HepG2 (cell line): ENCODE data around the gene XCR1. TPM values are rescaled to one million over a fixed set of nuclear protein-coding genes. Genes with fewer than 3 reads are reported as not detected.

ENCODE experiments used
- ATAC-seq: fragments of 200-7000 bp; cut with Tn5 transposase; 3 replicates; pipeline ENCODE4 v1.9.1; 2020; ENCODE audit warnings: mild to moderate bottlenecking, moderate library complexity
- BruUV-seq: library from RNA; stranded (reverse); fragments of 400-500 nt; replicated peaks from 2 replicates; lab custom pipeline; 2021; lab: Mats Ljungman, UMichigan
- CTCF ChIA-PET: fragments of 300-600 bp; formaldehyde crosslinking; extraction: SDS; loops from one replicate; lab custom pipeline; 2021; ENCODE audit warnings: low total read pairs, inconsistent platforms, low intra/inter-chr PET ratio; lab: Yijun Ruan, JAX
- POLR2A ChIA-PET: fragments of 350-600 bp; sonication (Branson Sonifier 250); formaldehyde crosslinking; loops from one replicate; lab custom pipeline; 2020; ENCODE audit warnings: antibody characterized with exemption, inconsistent platforms; lab: Yijun Ruan, JAX
- DNase-seq: peaks from one replicate; pipeline ENCODE4 v3.0.0-alpha.2; 2015; ENCODE audit warnings: low spot score
- FAIRE-seq: peaks from 3 replicates; lab custom pipeline; 2011; peaks lifted over from hg19 to GRCh38; lab: Jason Lieb, UNC
- H2AFZ ChIP-seq: one replicate; pipeline ENCODE4 v1.6.1; 2011; ENCODE audit warnings: low read length, inconsistent platforms
- H3K27ac ChIP-seq: fragments of 300-600 bp; 3 replicates; pipeline ENCODE4 v1.8.0; 2011; ENCODE audit warnings: mixed run types, mild to moderate bottlenecking, mixed read lengths, low read length, inconsistent platforms; ENCODE audit not compliant: insufficient read depth; ENCODE audit errors: extremely low read length
- H3K27me3 ChIP-seq, 2 experiments: fragments of 200-600 bp in 1 of 2; 2 replicates in 1 of 2; 3 replicates in 1 of 2; pipeline versions ENCODE4 v1.6.0 to v1.8.0; 2011; ENCODE audit warnings: low read length in 2 of 2, mild to moderate bottlenecking in 2 of 2, moderate library complexity in 2 of 2, inconsistent platforms in 1 of 2; ENCODE audit not compliant: insufficient read depth in 2 of 2, control insufficient read depth in 1 of 2
- H3K36me3 ChIP-seq, 2 experiments: fragments of 200-600 bp in 1 of 2; replicated peaks in 1 of 2; 2 replicates in 1 of 2; 3 replicates in 1 of 2; pipeline versions ENCODE4 v1.5.1 to v1.8.0; 2011; ENCODE audit warnings: low read length in 2 of 2, inconsistent platforms in 1 of 2; ENCODE audit not compliant: insufficient read depth in 2 of 2, control insufficient read depth in 1 of 2
- H3K4me1 ChIP-seq: 2 replicates; pipeline ENCODE4 v1.5.1; 2012; ENCODE audit warnings: low read length, inconsistent platforms; ENCODE audit not compliant: insufficient read depth
- H3K4me2 ChIP-seq: 2 replicates; pipeline ENCODE4 v1.6.0; 2011; ENCODE audit warnings: low read depth, low read length, inconsistent platforms
- H3K4me3 ChIP-seq, 3 experiments: fragments of 200-600 bp in 1 of 3; sonication (generic), shearing (Covaris generic) in 1 of 3; replicated peaks in 1 of 3; 2 replicates each; pipeline ENCODE4 v1.5.1; 2011 to 2016; ENCODE audit warnings: low read length in 3 of 3, inconsistent platforms in 2 of 3, low read depth in 2 of 3, mild to moderate bottlenecking in 2 of 3, control low read depth in 1 of 3, mixed read lengths in 1 of 3; ENCODE audit not compliant: insufficient read depth in 1 of 3
- H3K79me2 ChIP-seq: one replicate; pipeline ENCODE4 v1.6.1; 2011; ENCODE audit warnings: low read length, inconsistent platforms; ENCODE audit not compliant: insufficient read depth
- H3K9ac ChIP-seq: 2 replicates; pipeline ENCODE4 v1.6.0; 2011; ENCODE audit warnings: mild to moderate bottlenecking, low read depth, low read length, inconsistent platforms; ENCODE audit not compliant: insufficient read depth
- H3K9me3 ChIP-seq: 2 replicates; pipeline ENCODE4 v1.5.1; 2012; ENCODE audit warnings: mild to moderate bottlenecking, low read length
- H4K20me1 ChIP-seq: 2 replicates; pipeline ENCODE4 v1.6.0; 2011; ENCODE audit warnings: inconsistent platforms, mild to moderate bottlenecking, low read length, moderate library complexity; ENCODE audit not compliant: insufficient read depth
- CBX5 ChIP-seq: sonication (generic); formaldehyde crosslinking; IDR thresholded peaks from 2 replicates; pipeline ENCODE4 v1.4.0; 2020; ENCODE audit warnings: missing genetic modification reagents, borderline replicate concordance
- CHCHD3 ChIP-seq: sonication (generic); formaldehyde crosslinking; IDR thresholded peaks from 2 replicates; pipeline ENCODE4 v1.8.0; 2022; ENCODE audit warnings: mild to moderate bottlenecking, missing genetic modification reagents, moderate library complexity
- DNMT3B ChIP-seq: conservative IDR thresholded peaks from 2 replicates; pipeline ENCODE4 v1.6.1; 2016; ENCODE audit warnings: missing biosample characterization, control low read depth
- HHEX ChIP-seq: IDR thresholded peaks from 2 replicates; pipeline ENCODE4 v1.6.1; 2016; ENCODE audit warnings: control low read depth
- KMT2B ChIP-seq: IDR thresholded peaks from 2 replicates; pipeline ENCODE4 v1.6.1; 2016; ENCODE audit warnings: missing genetic modification reagents, missing compliant biosample characterization
- NFATC3 ChIP-seq: sonication (generic); formaldehyde crosslinking; IDR thresholded peaks from 2 replicates; pipeline ENCODE4 v1.5.1; 2020; ENCODE audit warnings: mild to moderate bottlenecking, missing genetic modification reagents
- NRL ChIP-seq: sonication (generic); formaldehyde crosslinking; IDR thresholded peaks from 2 replicates; pipeline ENCODE4 v1.5.0; 2020; ENCODE audit warnings: missing genetic modification reagents, mild to moderate bottlenecking, moderate library complexity, borderline replicate concordance
- TBX3 ChIP-seq: fragments of 450-650 bp; IDR thresholded peaks from 2 replicates; pipeline ENCODE4 v1.6.1; 2017; ENCODE audit warnings: antibody characterized with exemption, mild to moderate bottlenecking, inconsistent platforms, borderline replicate concordance
- TFDP1 ChIP-seq: IDR thresholded peaks from 2 replicates; pipeline ENCODE4 v1.6.1; 2016; ENCODE audit warnings: missing compliant biosample characterization, missing genetic modification reagents, borderline replicate concordance
- TOE1 ChIP-seq: sonication (generic); formaldehyde crosslinking; IDR thresholded peaks from 2 replicates; pipeline ENCODE4 v1.4.0; 2020; ENCODE audit warnings: mild to moderate bottlenecking, missing genetic modification reagents
- ZBTB3 ChIP-seq: sonication (generic); formaldehyde crosslinking; IDR thresholded peaks from 2 replicates; pipeline ENCODE4 v1.4.0; 2020; ENCODE audit warnings: low read depth, mild to moderate bottlenecking, moderate library complexity, missing genetic modification reagents, borderline replicate concordance
- ZBTB4 ChIP-seq: sonication (generic); formaldehyde crosslinking; IDR thresholded peaks from 2 replicates; pipeline ENCODE4 v1.4.0; 2020; ENCODE audit warnings: missing genetic modification reagents, mild to moderate bottlenecking, borderline replicate concordance
- ZIK1 ChIP-seq: sonication (generic); formaldehyde crosslinking; IDR thresholded peaks from 2 replicates; pipeline ENCODE4 v1.5.0; 2020; ENCODE audit warnings: mild to moderate bottlenecking, low read depth, missing genetic modification reagents, borderline replicate concordance
- ZNF24 ChIP-seq: fragments of 450-650 bp; IDR thresholded peaks from 2 replicates; pipeline ENCODE4 v1.6.1; 2017; ENCODE audit warnings: antibody characterized with exemption, mild to moderate bottlenecking
- ZNF354B ChIP-seq: sonication (generic); formaldehyde crosslinking; IDR thresholded peaks from 2 replicates; pipeline ENCODE4 v1.8.0; 2022; ENCODE audit warnings: mild to moderate bottlenecking, missing genetic modification reagents
- ZNF362 ChIP-seq: sonication (generic); formaldehyde crosslinking; IDR thresholded peaks from 2 replicates; pipeline ENCODE4 v1.4.0; 2020; ENCODE audit warnings: missing genetic modification reagents, mild to moderate bottlenecking, borderline replicate concordance
- ZNF644 ChIP-seq: IDR thresholded peaks from 2 replicates; pipeline ENCODE4 v1.6.1; 2016; ENCODE audit warnings: low read depth
- WGBS: methylation state at CpG from one replicate; pipeline ENCODE4 v1.1.6; 2017; ENCODE audit warnings: low lambda C conversion rate; 5-methylcytosine and 5-hydroxymethylcytosine counted together
- in situ Hi-C: cut with HindIII; loops from 2 replicates; pipeline ENCODE4 v1.10.0; 2017; ENCODE audit warnings: low pct_unique_long_range_greater_than_20kb; ENCODE audit not compliant: extremely low pct_ligation_motif_present
- intact Hi-C: fragments of 100-400 bp; cut with micrococcal nuclease; formaldehyde crosslinking; loops from one replicate; pipeline ENCODE4 v1.10.0; 2022; ENCODE audit not compliant: unreplicated experiment
- polyA plus RNA-seq, 8 experiments: library from polyadenylated mRNA; depleted of rRNA in 3 of 8; stranded (reverse) in 7 of 8; unstranded in 1 of 8; fragments of >200 nt; fragmentation: Illumina TruSeq in 4 of 8; extraction: Trizol in 4 of 8; gene quantifications; 2 replicates each; pipeline versions ENCODE4 v1.2.1 to v1.2.3, GENCODE V29; 2011 to 2016; ENCODE audit warnings: low read depth in 4 of 8, missing spikeins in 1 of 8, mixed read lengths in 1 of 8; ENCODE audit not compliant: insufficient read depth in 1 of 8
- total RNA-seq, 5 experiments: library from RNA; depleted of rRNA; stranded (reverse); fragments of >200 nt; fragmentation: Illumina TruSeq; extraction: Trizol; gene quantifications; 2 replicates each; pipeline ENCODE4 v1.2.3, GENCODE V29; 2016; ENCODE audit warnings: low read depth in 1 of 5
- TF ChIP-seq, protein P1 (sequence below): IDR thresholded peaks from 2 replicates; pipeline ENCODE4 v1.6.1; 2018; ENCODE audit warnings: missing genetic modification reagents, mild to moderate bottlenecking, missing compliant biosample characterization

Gene XCR1
- total and polyA plus RNA-seq, 2 of the 13 experiments (the other 11 are each of a cell fraction or from before 2014, with no cell fraction given), result not detected

GRCh38 chr3:46058981-46059380 is 31.7 kb upstream of the XCR1 start:
- H3K4me1 ChIP-seq, result no peaks in the 10 kb centered on the region
- no peaks in the 10 kb centered on the region for H3K79me2 ChIP-seq
- peaks cover 0 to 2% of the 10 kb centered on the region in 2 experiments; a peak in 2 of 5 replicates for H3K27me3 ChIP-seq
- POLR2A ChIA-PET, result no interaction called here
- H2AFZ ChIP-seq, result no peak overlapping the region
- no TSS peak for BruUV-seq
- H4K20me1 ChIP-seq, result no peaks in the 10 kb centered on the region
- no peak overlapping the region for H3K27ac ChIP-seq
- no peak for FAIRE-seq
- no peak for DNase-seq
- no peak overlapping the region for H3K4me2 ChIP-seq
- CTCF ChIA-PET, result no interaction called here
- in situ Hi-C loops, result no loop called here
- ATAC-seq, result no peak
- no peaks in the 10 kb centered on the region for H3K9me3 ChIP-seq
- TF ChIP-seq TBX3 (no peak), KMT2B (no peak), HHEX (CRISPR knock-in tag) (no peak), ZBTB4 (CRISPR knock-in tag) (no peak), ZIK1 (CRISPR knock-in tag) (no peak), ZNF24 (no peak), CHCHD3 (CRISPR knock-in tag) (no peak), CBX5 (CRISPR knock-in tag) (no peak), NFATC3 (CRISPR knock-in tag) (no peak), TFDP1 (CRISPR knock-in tag) (no peak), ZNF354B (CRISPR knock-in tag) (no peak), ZBTB3 (no peak), TOE1 (CRISPR knock-in tag) (no peak), ZNF644 (CRISPR knock-in tag) (no peak), NRL (CRISPR knock-in tag) (no peak), ZNF362 (no peak), DNMT3B (no peak)
- TF ChIP-seq, protein P1, sequence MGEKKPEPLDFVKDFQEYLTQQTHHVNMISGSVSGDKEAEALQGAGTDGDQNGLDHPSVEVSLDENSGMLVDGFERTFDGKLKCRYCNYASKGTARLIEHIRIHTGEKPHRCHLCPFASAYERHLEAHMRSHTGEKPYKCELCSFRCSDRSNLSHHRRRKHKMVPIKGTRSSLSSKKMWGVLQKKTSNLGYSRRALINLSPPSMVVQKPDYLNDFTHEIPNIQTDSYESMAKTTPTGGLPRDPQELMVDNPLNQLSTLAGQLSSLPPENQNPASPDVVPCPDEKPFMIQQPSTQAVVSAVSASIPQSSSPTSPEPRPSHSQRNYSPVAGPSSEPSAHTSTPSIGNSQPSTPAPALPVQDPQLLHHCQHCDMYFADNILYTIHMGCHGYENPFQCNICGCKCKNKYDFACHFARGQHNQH, result no peak
- TF ChIP-seq, all 625 proteins: peak for 0
- 0% methylated on average over 1 of the region's 1 CpG for WGBS
- H3K4me3 ChIP-seq, result no peak overlapping the region
- H3K36me3 ChIP-seq, result no peaks in the 10 kb centered on the region
- no peak overlapping the region for H3K9ac ChIP-seq
- intact Hi-C loops, result no loop called here
